Stimulated activated CD4-positive, alpha-beta T cell treated with anti-CD3 and anti-CD28 coated beads, Interleukin-2, amount 100 ng/mL, for 4 hours (primary cell): Measurements from ENCODE around the gene SMG1.
A peak's percentile ranks its signal among the peaks of the same experiment; 100 is the strongest.
"Not testable (repeated sequence)": the region's sequence is repeated elsewhere in the genome, so short reads cannot be mapped to it uniquely, and the experiment has no call there.

Experiments
- DNase-seq: peaks from one replicate; pipeline ENCODE4 v3.0.0-alpha.2; 2020; ENCODE audit warnings: low read depth

Gene SMG1

GRCh38 chr16:18800293-18800692 is 125.9 kb downstream of the SMG1 start:
- no peak for DNase-seq

GRCh38 chr16:18799500-18799899 is 126.7 kb downstream of the SMG1 start:
- no peak for DNase-seq

- no peak for DNase-seq
Measured at GRCh38 chr16:18797746-18798145, 128.5 kb downstream of the SMG1 start.

DNA sequence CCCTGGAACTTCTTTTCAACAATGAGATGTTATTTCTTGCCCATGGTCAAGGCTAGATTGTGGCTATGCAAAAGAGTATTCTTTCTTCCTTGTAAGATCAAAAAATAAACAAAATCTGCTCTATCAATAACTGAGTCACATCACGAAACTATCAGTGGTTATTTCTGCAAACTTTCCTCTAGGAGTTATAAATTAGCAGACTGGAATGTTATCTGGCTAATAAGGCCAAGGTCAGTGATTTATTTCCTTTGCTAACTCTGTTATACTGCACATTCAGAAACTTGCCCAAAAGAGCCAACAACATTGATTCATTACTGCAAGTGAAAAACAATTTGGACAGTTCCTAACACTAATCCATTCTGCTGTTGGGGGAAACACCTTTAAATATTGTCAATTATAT is 129.8 kb downstream of the SMG1 start:
- no peak for DNase-seq

DNA sequence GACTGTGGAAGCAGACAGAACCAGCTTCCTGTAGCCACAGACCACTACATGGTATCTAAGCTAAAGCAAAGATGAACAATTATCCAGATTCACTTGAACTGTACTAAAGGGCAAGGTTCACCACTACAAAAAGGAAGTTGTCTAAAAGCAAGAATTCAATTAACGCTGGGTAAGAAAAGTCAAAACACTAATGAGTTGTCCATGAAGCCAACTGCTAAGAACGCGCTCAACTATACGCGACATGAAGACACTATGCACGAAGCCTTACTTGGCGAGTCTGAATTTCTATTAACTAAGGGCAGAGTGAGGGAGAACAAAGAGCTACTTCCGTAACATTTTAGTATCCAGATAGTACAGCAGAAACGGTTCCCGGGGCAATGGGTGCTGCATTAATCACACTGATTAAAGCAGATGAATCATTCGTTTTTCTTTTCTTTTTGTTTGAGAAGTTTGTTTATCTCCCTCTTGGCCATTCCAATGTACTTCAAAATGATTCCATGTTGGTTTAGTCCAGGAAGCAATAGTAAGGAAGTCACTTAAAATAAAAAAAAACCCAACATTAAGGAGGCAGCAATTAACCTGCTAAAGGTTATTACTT is 133.3 kb downstream of the SMG1 start:
- DNase-seq: no peak

DNA sequence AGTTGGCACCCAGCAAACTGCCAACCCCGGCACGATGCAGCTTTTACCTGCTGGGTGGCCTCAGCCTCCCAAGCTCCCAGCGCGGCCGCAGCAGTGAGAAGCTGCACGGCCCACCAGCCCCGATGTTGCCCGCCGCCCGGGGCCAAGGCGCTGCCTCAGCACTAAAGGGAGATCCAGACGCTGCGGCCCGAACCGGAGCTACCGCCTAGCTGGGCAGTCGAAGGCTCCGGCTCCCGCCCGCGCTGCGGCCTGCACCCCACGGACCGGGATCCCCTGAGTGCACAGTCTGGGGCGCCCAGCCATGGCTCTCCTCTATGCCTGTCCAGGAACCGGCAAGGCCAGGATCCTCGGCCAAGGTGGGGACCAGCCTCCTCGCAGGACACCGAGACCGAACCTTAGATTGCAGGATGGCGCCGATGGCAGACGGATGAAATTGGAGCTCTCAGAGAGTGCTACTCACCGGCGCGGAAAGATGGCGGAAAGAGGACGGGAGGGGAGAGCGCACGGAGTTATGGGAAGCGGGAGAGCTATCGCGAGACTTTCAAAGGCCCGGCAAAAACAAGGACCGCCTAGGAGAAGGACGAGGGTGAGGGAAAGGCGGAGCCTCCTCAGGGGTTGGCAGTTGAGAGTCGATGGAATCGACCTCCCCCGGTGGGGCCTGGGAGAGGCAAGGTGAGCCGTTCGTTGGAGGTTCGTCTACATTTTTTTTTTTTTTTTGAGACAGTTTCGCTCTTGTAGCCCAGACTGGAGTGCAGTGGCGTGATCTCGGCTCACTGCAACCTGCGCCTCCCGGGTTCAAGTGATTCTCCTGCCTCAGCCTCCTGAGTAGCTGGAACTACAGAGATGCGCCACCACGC is 136.1 kb downstream of the SMG1 start, which contains the start of gene RPS15A:
RPS15A (minus strand) TSS at position 485 of the 857 bp plus-strand sequence. CDS start 1,221 bp downstream, outside the sequence.
- peak; percentile 88 for DNase-seq

- DNase-seq: no peak
Measured at GRCh38 chr16:18789515-18789849, 136.7 kb downstream of the SMG1 start.

GRCh38 chr16:18788828-18789514 is 137.2 kb downstream of the SMG1 start:
- DNase-seq: no peak

- DNase-seq: no peak
Measured at GRCh38 chr16:18784917-18785623, 141.1 kb downstream of the SMG1 start.

DNA sequence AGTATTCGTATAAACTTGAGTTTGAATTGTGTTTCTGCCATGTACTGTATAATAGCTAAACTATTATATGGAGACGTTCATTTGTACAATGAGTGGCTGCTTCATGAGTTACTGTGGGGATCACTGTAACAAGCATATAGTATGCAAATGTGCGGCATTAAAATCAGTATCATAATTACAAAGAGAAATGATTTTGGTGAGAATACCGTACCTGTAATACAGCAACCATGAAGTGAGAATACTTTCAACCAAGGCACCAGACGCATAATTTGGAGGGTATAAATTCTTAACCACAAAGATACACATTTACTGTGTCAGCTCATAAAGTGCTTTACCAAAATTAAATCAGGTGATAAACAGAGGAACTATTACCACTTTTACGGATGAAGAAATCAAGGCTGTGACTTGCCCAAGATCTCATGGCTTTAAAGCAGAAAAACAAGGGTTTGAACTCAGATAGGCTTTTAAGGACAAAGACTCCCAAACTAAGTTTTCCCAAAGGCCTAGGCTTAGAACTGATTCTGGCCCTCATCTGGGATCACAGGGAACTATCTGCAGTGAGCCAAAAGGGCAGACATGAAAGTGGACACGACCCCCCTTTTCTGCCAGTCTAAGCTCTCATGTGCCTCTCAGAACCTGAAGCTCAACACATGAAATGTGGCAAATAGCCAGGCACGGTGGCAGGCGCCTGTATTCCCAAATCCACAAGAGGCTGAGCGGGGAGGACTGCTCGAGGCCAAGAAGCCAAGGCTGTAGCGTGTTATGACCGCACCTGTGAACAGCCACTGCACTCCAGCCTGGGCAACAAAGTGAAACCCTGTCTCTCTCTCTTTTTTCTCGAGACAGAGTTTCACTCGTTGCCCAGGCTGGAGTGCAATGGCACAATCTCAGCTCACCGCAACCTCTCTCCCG is 142.5 kb downstream of the SMG1 start:
- no peak for DNase-seq

DNA sequence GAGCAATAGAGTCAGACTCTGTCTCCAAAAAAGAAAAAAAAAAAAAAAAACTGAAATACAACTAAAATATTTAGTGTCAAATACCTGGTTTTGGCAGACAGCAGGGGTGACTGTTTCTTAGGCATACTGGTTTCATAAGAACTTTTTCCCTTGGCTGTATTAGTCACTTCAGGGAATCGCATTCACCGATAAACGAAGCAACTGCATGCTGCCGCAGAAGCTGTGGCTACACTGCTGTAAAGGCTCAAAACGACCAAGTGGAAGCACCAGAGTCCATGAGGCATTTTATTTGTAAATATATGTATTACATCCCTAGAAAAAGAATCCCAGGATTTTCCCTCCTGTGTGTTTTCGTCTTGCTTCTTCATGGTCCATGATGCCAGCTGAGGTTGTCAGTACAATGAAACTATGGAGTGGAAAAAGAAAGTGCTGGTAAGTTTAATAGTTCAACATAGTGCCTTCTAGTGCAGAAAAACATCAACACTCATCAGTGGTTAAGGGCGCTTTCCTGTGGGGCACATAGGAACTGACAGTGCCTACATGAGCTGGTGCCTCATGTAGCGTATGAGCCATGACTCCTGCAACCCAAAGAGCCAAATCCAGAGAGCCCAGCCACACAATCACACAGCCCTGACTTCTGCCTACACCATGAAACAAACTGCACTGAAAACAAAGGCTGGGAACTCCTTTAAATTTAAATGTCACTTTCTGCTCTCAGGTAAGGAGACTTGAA is 143.3 kb downstream of the SMG1 start:
- no peak for DNase-seq

DNA sequence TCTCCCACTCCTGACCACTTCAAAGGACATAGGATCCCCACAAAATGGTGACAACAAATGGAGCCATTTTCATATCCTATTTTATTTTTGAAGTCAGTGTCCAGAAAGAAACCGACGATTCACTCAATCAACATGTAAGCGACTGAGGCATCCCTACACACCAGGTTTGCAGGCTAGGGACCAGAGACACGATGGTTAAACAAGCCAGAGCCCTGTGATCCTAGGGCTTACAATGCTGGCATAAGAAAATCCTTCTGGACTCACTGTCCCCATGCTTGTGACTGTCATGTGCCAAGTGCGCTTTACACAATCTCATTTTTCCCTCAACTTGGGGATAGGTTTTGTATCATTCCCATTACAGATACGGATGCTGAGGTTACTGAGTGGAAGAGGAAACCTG is 145.0 kb downstream of the SMG1 start:
- DNase-seq: not testable (repeated sequence)

DNA sequence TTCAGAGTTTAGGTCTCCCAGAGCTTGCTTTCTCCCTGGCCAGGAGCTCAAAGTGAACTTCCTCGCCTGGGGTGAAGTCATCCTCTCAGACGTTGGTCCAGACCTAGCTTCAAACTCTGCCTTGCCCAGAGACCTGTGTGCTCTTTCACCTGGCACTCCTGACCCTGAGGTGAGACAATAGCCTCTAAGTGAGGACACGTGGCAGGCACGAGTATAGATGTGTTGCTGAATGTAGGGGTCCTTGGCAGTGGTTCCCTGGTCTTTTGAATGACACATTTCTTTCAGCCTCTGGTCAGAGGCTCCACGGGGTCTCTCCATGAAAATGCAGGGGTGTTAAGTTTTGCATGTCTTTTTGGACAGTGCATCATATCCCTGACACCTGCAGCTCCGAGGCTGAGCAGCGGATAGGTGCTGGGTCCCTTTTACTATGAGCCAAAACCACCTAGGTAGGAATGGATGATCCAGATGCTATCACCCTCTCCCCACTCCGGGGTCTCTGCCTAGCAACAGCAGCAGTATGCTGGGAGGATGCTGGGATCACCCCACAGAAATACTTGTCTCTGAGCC is 145.7 kb downstream of the SMG1 start:
- DNase-seq: not testable (repeated sequence)

DNA sequence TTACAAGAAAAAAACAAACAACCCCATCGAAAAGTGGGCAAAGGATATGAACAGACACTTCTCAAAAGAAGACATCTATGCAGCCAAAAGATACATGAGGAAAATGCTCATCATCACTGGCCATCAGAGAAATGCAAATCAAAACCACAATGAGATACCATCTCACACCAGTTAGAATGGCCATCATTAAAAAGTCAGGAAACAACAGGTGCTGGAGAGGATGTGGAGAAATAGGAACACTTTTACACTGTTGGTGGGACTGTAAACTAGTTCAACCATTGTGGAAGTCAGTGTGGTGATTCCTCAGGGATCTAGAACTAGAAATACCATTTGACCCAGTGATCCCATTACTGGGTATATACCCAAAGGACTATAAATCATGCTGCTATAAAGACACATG is 148.5 kb downstream of the SMG1 start:
- DNase-seq: not testable (repeated sequence)

GRCh38 chr16:18776334-18776733 is 149.9 kb downstream of the SMG1 start:
- DNase-seq: not testable (repeated sequence)

DNA sequence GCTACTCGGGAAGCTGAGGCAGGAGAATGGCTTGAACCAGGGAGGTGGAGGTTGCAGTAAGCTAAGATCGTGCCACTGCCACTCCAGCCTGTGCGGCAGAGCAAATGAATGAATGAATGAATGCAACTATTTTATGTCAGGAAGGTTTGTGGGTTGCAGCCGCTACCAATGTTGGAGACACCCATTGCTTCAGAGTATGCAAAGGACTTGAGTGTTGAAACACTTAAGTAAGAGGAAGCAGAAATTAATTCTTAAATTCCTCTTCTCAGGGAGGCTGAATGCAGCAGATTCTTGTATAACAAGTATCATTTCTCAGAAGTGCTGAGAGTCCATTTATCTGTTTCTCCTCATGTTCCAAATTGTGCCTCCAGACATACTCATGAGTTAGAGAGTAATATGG is 151.6 kb downstream of the SMG1 start:
- not testable (repeated sequence) for DNase-seq

GRCh38 chr16:18772171-18772570 is 154.0 kb downstream of the SMG1 start:
- not testable (repeated sequence) for DNase-seq

DNA sequence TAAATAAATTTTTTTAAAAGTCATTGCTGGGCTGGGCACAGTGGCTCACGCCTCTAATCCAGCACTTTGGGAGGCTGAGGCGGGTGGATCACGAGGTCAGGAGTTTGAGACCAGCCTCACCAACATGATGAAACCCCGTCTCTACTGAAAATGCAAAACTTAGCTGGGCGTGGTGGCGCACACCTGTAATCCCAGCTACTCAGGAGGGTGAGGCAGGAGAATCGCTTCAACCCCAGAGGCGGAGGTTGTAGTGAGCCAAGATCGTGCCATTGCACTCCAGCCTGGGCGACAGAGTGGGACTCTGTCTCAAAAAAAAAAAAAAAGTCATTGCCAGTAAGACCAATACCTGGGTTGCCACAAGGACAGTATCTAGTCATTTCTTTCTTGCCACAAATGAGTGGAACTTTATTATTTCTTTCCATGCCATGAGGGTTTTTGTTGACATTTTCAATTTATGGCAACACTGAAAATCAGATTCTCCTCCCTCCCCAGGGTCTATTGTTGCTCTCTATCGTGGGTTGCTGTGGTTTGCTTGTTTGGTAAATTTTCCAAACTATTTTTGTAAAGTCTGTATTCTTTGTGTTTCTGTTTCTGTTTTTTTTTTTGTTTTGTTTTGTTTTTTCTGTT is 155.8 kb downstream of the SMG1 start:
- DNase-seq: not testable (repeated sequence)

GRCh38 chr16:18767217-18767616 is 159.0 kb downstream of the SMG1 start:
- DNase-seq: not testable (repeated sequence)

DNA sequence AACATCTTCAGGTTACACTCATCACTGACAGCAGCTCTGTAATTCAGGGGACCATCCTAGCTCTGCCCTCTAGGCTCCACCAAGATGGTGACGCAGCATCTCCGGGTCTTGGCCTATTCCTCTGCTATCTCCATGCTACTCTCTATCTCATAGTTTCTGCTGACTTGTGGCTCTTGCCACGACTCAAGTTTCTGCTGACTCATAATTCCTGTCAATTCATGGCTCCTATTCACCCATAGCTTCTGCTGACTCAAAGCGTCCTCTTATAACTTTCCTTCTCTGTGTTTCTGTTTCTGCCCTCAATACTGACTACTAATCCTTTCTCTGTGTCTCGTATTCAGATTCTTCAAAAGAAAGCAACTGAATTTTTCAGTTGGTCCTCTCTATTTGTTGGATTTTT is 163.5 kb downstream of the SMG1 start:
- not testable (repeated sequence) for DNase-seq
